HG02588 (cell line): ENCODE data around the gene TMEM51.

Experiments
- ATAC-seq: cut with Tn5 transposase; IDR thresholded peaks from one replicate; pipeline ENCODE4 v1.9.1; 2021; ENCODE audit warnings: mild to moderate bottlenecking, moderate library complexity; ENCODE audit not compliant: unreplicated experiment

TMEM51 gene

GRCh38 chr1:15264769-15265168, 111.2 kb downstream of the TMEM51 start:
- no peak for ATAC-seq
